Endodermal cell (in vitro differentiated cells): Measurements from ENCODE around the gene DTNA. TPM values are rescaled to one million over a fixed set of nuclear protein-coding genes. Genes with fewer than 3 reads are reported as not detected.

Experiments
- DNase-seq: peaks from one replicate; pipeline ENCODE4 v3.0.0-alpha.2; 2017
- H3K27ac ChIP-seq: 2 replicates; pipeline ENCODE4 v1.5.1; 2013; ENCODE audit warnings: mild to moderate bottlenecking, low read depth, low read length, moderate library complexity
- H3K27me3 ChIP-seq: 2 replicates; pipeline ENCODE4 v1.6.1; 2013; ENCODE audit warnings: mild to moderate bottlenecking, low read length, moderate library complexity; ENCODE audit not compliant: insufficient read depth, control insufficient read depth, poor library complexity, severe bottlenecking
- H3K36me3 ChIP-seq: 2 replicates; pipeline ENCODE4 v1.7.0; 2013; ENCODE audit warnings: mild to moderate bottlenecking, low read length, moderate library complexity; ENCODE audit not compliant: control insufficient read depth, insufficient read depth
- H3K4me1 ChIP-seq: one replicate; pipeline ENCODE4 v1.7.0; 2013; ENCODE audit warnings: low read length; ENCODE audit not compliant: control insufficient read depth, insufficient read depth
- H3K4me3 ChIP-seq: 2 replicates; pipeline ENCODE4 v1.5.1; 2013; ENCODE audit warnings: mild to moderate bottlenecking, low read length, moderate library complexity
- H3K9ac ChIP-seq: 2 replicates; pipeline ENCODE4 v1.6.1; 2013; ENCODE audit warnings: mild to moderate bottlenecking, low read length, moderate library complexity; ENCODE audit not compliant: poor library complexity, severe bottlenecking; ENCODE audit errors: extremely low read depth
- H3K9me3 ChIP-seq: 2 replicates; pipeline ENCODE4 v1.6.1; 2013; ENCODE audit warnings: mild to moderate bottlenecking, low read length, moderate library complexity; ENCODE audit not compliant: control insufficient read depth
- H3K27ac Mint-ChIP-seq: 2 replicates; pipeline ENCODE4 v1.8.0; 2020; ENCODE audit warnings: mixed read lengths
- H3K27me3 Mint-ChIP-seq: 2 replicates; pipeline ENCODE4 v1.8.0; 2021; ENCODE audit warnings: mild to moderate bottlenecking, mixed read lengths; ENCODE audit not compliant: insufficient read depth
- H3K36me3 Mint-ChIP-seq: 2 replicates; pipeline ENCODE4 v1.8.0; 2020; ENCODE audit warnings: low read depth, mixed read lengths
- H3K4me1 Mint-ChIP-seq: 2 replicates; pipeline ENCODE4 v1.8.0; 2020; ENCODE audit warnings: mixed read lengths
- H3K4me3 Mint-ChIP-seq: 2 replicates; pipeline ENCODE4 v1.8.0; 2020; ENCODE audit warnings: mild to moderate bottlenecking, moderate library complexity, mixed read lengths
- H3K9me3 Mint-ChIP-seq: 2 replicates; pipeline ENCODE4 v1.8.0; 2020; ENCODE audit warnings: mild to moderate bottlenecking, mixed read lengths
- WGBS, 2 experiments: methylation state at CpG; one replicate each; pipeline versions ENCODE4 v1.1.5 to v1.1.7; 2013; ENCODE audit warnings: missing lambda C conversion rate in 2 of 2, mixed read lengths in 1 of 2; ENCODE audit not compliant: insufficient coverage in 1 of 2, insufficient read length in 1 of 2; 5-methylcytosine and 5-hydroxymethylcytosine counted together
- total RNA-seq, 2 donors: library from RNA; stranded (reverse); fragmentation: NEBNext Ultra II Directional in 1 of 2; extraction: Animal tissue kit (Norgen Biotek cat#: 25700) in 1 of 2; gene quantifications; 2 replicates in 1 of 2; 3 replicates in 1 of 2; pipeline ENCODE4 v1.2.1, GENCODE V29; 2021
- TF ChIP-seq, protein P1 (sequence below): fragments of 200-600 bp; sonication (generic); conservative IDR thresholded peaks from 2 replicates; pipeline ENCODE4 v1.5.0; 2021; ENCODE audit warnings: antibody characterized with exemption, mild to moderate bottlenecking

The DTNA gene
- total RNA-seq, 2 donors from 2014 or later: 45.6 to 51.6 TPM

DNA sequence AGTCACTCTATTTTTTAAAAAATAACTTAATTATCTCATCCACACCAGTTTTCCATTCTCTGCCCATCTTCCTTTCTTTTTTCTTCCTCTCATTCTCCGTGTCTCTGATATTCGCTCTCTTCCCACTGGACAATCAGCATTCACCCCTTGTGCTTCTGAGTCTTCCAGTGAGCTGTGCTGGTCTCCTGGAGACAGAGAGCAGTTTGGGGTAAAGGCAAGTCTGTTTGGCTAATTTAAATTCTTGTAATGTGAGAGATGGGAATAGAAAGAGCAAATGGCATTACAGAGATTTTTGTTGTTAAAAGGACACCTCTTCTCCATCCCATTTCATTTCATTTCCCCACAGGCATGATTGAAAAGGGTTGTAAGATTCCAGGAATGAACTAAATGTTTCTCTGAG, 107.5 kb downstream of the DTNA start:
- Mint-ChIP-seq H3K36me3 (peaks cover 7% of the 10 kb centered on the region), H3K4me3 (no peak overlapping the region), H3K27me3 (no peaks in the 10 kb centered on the region), H3K27ac (no peak overlapping the region), H3K9me3 (no peaks in the 10 kb centered on the region), H3K4me1 (peaks cover 4% of the 10 kb centered on the region)
- DNase-seq: no peak
- Histone ChIP-seq H3K9ac (no peak overlapping the region), H3K4me1 (no peaks in the 10 kb centered on the region), H3K9me3 (no peaks in the 10 kb centered on the region), H3K4me3 (no peak overlapping the region), H3K27ac (no peak overlapping the region), H3K36me3 (no peaks in the 10 kb centered on the region), H3K27me3 (no peaks in the 10 kb centered on the region)
- TF ChIP-seq, protein P1, sequence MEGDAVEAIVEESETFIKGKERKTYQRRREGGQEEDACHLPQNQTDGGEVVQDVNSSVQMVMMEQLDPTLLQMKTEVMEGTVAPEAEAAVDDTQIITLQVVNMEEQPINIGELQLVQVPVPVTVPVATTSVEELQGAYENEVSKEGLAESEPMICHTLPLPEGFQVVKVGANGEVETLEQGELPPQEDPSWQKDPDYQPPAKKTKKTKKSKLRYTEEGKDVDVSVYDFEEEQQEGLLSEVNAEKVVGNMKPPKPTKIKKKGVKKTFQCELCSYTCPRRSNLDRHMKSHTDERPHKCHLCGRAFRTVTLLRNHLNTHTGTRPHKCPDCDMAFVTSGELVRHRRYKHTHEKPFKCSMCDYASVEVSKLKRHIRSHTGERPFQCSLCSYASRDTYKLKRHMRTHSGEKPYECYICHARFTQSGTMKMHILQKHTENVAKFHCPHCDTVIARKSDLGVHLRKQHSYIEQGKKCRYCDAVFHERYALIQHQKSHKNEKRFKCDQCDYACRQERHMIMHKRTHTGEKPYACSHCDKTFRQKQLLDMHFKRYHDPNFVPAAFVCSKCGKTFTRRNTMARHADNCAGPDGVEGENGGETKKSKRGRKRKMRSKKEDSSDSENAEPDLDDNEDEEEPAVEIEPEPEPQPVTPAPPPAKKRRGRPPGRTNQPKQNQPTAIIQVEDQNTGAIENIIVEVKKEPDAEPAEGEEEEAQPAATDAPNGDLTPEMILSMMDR: no peak
- WGBS, 2 experiments: 98% methylated on average over 2 of the region's 2 CpGs; no CpG with 5 or more reads in 1 of the 2 experiments

DNA sequence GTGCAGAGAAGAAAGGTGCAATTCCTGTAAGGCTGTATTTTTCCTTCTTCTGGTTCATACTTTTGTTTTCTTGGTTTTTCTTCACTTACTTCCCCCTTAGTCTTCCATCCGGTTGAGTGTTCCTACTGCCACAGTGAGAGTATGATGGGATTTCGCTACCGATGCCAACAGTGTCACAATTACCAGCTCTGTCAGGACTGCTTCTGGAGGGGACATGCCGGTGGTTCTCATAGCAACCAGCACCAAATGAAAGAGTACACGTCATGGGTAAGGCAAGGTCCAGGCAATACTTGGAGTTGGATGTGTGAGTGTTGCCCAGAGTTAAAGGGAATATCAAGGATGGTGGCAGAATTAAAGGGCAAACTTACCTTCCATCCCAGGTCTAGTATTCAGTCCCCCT, 108.0 kb downstream of the DTNA start:
- Histone ChIP-seq H3K27me3 (no peaks in the 10 kb centered on the region), H3K9ac (no peak overlapping the region), H3K9me3 (no peaks in the 10 kb centered on the region), H3K4me3 (no peak overlapping the region), H3K27ac (no peak overlapping the region), H3K36me3 (no peaks in the 10 kb centered on the region), H3K4me1 (no peaks in the 10 kb centered on the region)
- Mint-ChIP-seq H3K36me3 (peaks cover 6% of the 10 kb centered on the region), H3K4me1 (peaks cover 3% of the 10 kb centered on the region), H3K4me3 (no peak overlapping the region), H3K9me3 (no peaks in the 10 kb centered on the region), H3K27me3 (no peaks in the 10 kb centered on the region), H3K27ac (no peak overlapping the region)
- TF ChIP-seq, protein P1: no peak
- 96 to 100% methylated on average over 1 to 5 of the region's 5 CpGs for WGBS, 2 experiments
- DNase-seq: no peak

DNA sequence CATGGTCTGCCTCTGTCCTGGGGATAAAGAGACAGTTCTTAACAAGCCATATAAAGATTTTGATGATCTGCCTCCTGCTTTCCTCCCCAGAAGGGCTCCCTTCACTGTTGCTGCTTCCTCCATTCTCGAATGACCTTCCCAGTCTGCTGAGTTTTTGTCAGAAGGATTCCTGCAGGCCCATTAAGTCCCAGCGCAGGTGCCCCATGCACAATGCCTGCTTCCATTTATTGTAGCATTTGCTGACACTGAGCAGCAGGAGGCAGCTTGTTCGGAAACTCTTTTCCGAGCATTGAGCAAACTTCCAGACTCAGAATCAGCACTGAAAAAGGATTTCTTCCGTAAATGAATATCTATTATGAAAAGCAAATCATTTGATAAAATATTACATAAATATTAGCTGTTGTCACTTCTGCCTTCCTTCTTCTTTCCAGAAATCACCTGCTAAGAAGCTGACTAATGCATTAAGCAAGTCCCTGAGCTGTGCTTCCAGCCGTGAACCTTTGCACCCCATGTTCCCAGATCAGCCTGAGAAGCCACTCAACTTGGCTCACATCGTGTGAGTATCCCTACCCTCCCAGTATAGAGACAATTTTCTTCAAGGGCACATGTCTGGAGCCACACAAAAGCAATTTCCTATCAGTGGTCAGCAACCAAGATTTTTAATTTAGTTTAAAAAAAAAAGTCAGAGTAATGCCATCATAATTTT, 110.4 kb downstream of the DTNA start:
- no peaks in the 10 kb centered on the region for H3K9me3 ChIP-seq
- no peak for DNase-seq
- H3K9ac ChIP-seq: no peak overlapping the region
- H3K27me3 Mint-ChIP-seq: no peaks in the 10 kb centered on the region
- H3K36me3 ChIP-seq: no peaks in the 10 kb centered on the region
- H3K27ac ChIP-seq: no peak overlapping the region
- no peak overlapping the region for H3K27ac Mint-ChIP-seq
- no peak overlapping the region for H3K4me3 Mint-ChIP-seq
- no peaks in the 10 kb centered on the region for H3K27me3 ChIP-seq
- H3K4me1 Mint-ChIP-seq: peaks cover 3% of the 10 kb centered on the region
- TF ChIP-seq, protein P1: peak; percentile 37
- 90 to 92% methylated on average over 3 to 6 of the region's 7 CpGs for WGBS, 2 experiments
- H3K9me3 Mint-ChIP-seq: no peaks in the 10 kb centered on the region
- no peaks in the 10 kb centered on the region for H3K4me1 ChIP-seq
- no peak overlapping the region for H3K4me3 ChIP-seq
- peaks cover 4% of the 10 kb centered on the region for H3K36me3 Mint-ChIP-seq
